Type B pancreatic cell (in vitro differentiated cells): Measurements from ENCODE around the gene HAUS5. TPM values are rescaled to one million over a fixed set of nuclear protein-coding genes. Genes with fewer than 3 reads are reported as not detected.
A peak's percentile ranks its signal among the peaks of the same experiment; 100 is the strongest.

ENCODE experiments used
- DNase-seq: peaks from one replicate; pipeline ENCODE4 v3.0.0; 2021; ENCODE audit warnings: mixed read lengths; ENCODE audit not compliant: unreplicated experiment; ENCODE audit errors: extremely low spot score
- H3K27ac Mint-ChIP-seq: 2 replicates; pipeline ENCODE4 v1.8.0; 2021; ENCODE audit warnings: mild to moderate bottlenecking, mixed read lengths
- H3K27me3 Mint-ChIP-seq: 2 replicates; pipeline ENCODE4 v1.8.0; 2021; ENCODE audit warnings: mixed read lengths
- H3K36me3 Mint-ChIP-seq: 2 replicates; pipeline ENCODE4 v1.8.0; 2021; ENCODE audit warnings: mixed read lengths
- H3K4me1 Mint-ChIP-seq: one replicate; pipeline ENCODE4 v1.8.0; 2021; ENCODE audit warnings: mixed read lengths; ENCODE audit not compliant: unreplicated experiment
- H3K4me3 Mint-ChIP-seq: 2 replicates; pipeline ENCODE4 v1.8.0; 2021; ENCODE audit warnings: mild to moderate bottlenecking, mixed read lengths
- H3K9me3 Mint-ChIP-seq: 2 replicates; pipeline ENCODE4 v1.8.0; 2021; ENCODE audit warnings: mixed read lengths
- total RNA-seq: library from RNA; stranded (reverse); gene quantifications from 2 replicates; pipeline ENCODE4 v1.2.1, GENCODE V29; 2021; ENCODE audit warnings: low replicate concordance
- TF ChIP-seq, protein P1 (sequence below): fragments of 200-600 bp; sonication (generic); conservative IDR thresholded peaks from 2 replicates; pipeline ENCODE4 v1.5.0; 2021; ENCODE audit warnings: antibody characterized with exemption, mild to moderate bottlenecking

HAUS5 gene
- total RNA-seq, 1 donor from 2014 or later = 42.6 TPM

DNA sequence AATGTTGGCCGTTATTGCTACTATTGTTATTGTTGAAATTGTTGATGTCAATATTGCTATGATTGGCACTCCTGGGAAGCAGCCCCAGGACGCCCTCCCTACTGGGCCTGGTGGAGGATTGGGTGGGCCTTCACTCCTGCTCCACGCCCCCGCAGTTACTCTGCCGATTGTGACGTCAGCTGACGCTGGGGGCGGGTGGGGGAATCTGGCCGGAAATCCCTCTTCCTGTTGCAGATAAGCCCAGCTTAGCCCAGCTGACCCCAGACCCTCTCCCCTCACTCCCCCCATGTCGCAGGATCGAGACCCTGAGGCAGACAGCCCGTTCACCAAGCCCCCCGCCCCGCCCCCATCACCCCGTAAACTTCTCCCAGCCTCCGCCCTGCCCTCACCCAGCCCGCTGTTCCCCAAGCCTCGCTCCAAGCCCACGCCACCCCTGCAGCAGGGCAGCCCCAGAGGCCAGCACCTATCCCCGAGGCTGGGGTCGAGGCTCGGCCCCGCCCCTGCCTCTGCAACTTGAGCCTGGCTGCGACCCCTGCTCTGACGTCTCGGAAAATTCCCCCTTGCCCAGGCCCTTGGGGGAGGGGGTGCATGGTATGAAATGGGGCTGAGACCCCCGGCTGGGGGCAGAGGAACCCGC, 29.1 kb downstream of the HAUS5 start, which contains the start of gene ETV2:
ETV2 (plus strand) TSS at position 231 of the 637 bp plus-strand sequence. CDS start 716 bp downstream, outside the sequence.
- Mint-ChIP-seq H3K4me3 (peak within 1 kb of the TSS; percentile 63), H3K36me3 (no peaks in the 10 kb centered on the region), H3K4me1 (peaks cover 18% of the 10 kb centered on the region), H3K27me3 (peaks cover 2% of the 10 kb centered on the region), H3K9me3 (no peaks in the 10 kb centered on the region), H3K27ac (peak within 1 kb of the TSS; percentile 23)
- DNase-seq = no peak
- TF ChIP-seq, protein P1, sequence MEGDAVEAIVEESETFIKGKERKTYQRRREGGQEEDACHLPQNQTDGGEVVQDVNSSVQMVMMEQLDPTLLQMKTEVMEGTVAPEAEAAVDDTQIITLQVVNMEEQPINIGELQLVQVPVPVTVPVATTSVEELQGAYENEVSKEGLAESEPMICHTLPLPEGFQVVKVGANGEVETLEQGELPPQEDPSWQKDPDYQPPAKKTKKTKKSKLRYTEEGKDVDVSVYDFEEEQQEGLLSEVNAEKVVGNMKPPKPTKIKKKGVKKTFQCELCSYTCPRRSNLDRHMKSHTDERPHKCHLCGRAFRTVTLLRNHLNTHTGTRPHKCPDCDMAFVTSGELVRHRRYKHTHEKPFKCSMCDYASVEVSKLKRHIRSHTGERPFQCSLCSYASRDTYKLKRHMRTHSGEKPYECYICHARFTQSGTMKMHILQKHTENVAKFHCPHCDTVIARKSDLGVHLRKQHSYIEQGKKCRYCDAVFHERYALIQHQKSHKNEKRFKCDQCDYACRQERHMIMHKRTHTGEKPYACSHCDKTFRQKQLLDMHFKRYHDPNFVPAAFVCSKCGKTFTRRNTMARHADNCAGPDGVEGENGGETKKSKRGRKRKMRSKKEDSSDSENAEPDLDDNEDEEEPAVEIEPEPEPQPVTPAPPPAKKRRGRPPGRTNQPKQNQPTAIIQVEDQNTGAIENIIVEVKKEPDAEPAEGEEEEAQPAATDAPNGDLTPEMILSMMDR = no peak

- Mint-ChIP-seq H3K4me1 (peaks cover 19% of the 10 kb centered on the region), H3K4me3 (peak overlapping the region; percentile 60), H3K27me3 (peaks cover 2% of the 10 kb centered on the region), H3K9me3 (no peaks in the 10 kb centered on the region), H3K27ac (no peak overlapping the region), H3K36me3 (no peaks in the 10 kb centered on the region)
- TF ChIP-seq, protein P1 = no peak
- DNase-seq = no peak
These were observed 29.8 kb downstream of the HAUS5 start for GRCh38 chr19:35642312-35642711.

DNA sequence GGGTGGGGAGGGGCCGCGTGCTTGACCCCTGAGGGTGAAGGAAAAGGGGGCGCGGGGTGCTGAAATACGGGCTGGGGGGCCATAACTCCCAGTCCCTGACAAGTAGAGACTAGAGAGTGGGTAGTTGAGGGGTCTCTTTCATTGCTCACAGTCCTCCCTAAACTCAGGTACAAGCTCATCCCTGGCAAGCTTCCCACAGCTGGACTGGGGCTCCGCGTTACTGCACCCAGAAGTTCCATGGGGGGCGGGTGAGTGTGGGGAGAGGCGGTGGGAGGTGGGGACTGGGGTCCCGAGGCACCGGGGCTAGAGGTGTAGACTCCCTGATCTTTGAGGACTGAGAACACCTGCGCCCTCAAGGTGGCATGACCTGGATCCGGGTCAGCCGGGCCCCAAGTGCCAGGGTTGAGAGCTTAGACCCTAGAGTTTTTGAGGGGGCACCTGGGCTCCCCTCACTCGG, 30.3 kb downstream of the HAUS5 start:
- TF ChIP-seq, protein P1 = no peak
- no peak for DNase-seq
- Mint-ChIP-seq H3K4me1 (peaks cover 19% of the 10 kb centered on the region), H3K4me3 (peak overlapping the region; percentile 90), H3K27me3 (peaks cover 2% of the 10 kb centered on the region), H3K27ac (no peak overlapping the region), H3K36me3 (no peaks in the 10 kb centered on the region), H3K9me3 (no peaks in the 10 kb centered on the region)

- Mint-ChIP-seq H3K27ac (peak overlapping the region; percentile 86), H3K4me3 (peak overlapping the region; percentile 90), H3K27me3 (peaks cover 2% of the 10 kb centered on the region), H3K36me3 (no peaks in the 10 kb centered on the region), H3K9me3 (no peaks in the 10 kb centered on the region), H3K4me1 (peaks cover 19% of the 10 kb centered on the region)
- DNase-seq = peak; percentile 87
- TF ChIP-seq, protein P1 = no peak
These were observed 31.0 kb downstream of the HAUS5 start for GRCh38 chr19:35643255-35644205.

DNA sequence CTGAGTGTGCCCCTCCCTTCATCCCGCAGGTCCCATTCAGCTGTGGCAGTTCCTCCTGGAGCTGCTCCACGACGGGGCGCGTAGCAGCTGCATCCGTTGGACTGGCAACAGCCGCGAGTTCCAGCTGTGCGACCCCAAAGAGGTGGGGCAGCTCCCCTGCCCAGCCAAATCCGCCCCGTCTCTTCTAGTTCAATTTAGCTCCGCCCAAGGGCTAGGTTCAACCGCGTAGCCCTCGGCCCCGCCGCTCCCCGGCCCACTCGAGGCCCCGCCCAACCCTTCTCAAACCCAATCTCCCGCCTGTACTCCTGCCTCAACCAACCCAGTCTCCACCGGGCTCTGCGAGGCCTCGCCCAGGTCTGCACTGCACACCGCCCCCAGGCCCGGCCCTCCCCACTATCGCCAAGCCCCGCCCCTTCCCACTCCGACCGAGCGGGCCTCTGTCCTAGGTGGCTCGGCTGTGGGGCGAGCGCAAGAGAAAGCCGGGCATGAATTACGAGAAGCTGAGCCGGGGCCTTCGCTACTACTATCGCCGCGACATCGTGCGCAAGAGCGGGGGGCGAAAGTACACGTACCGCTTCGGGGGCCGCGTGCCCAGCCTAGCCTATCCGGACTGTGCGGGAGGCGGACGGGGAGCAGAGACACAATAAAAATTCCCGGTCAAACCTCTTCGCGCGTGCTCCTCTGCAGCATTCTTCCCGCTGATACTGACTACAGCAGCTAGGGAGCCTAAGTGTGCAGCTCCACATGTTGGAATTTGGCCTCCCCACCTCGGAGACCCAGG, 31.9 kb downstream of the HAUS5 start:
- Mint-ChIP-seq H3K36me3 (no peaks in the 10 kb centered on the region), H3K4me3 (peak overlapping the region; percentile 90), H3K9me3 (no peaks in the 10 kb centered on the region), H3K4me1 (peaks cover 19% of the 10 kb centered on the region), H3K27ac (peak overlapping the region; percentile 86), H3K27me3 (peaks cover 2% of the 10 kb centered on the region)
- TF ChIP-seq, protein P1 = no peak
- DNase-seq = peak; percentile 93
